ENCODE results near the gene DAW1.
"Not testable (repeated sequence)": the region's sequence is repeated elsewhere in the genome, so short reads cannot be mapped to it uniquely, and the experiment has no call there.

DAW1 gene

GRCh38 chr2:227839339-227840129 lies 31.9 kb upstream of the DAW1 start:
- not testable (repeated sequence) for H3K9ac ChIP-seq (ENCODE audit: low read length); H3K9me3 ChIP-seq (ENCODE audit: control insufficient read depth, low read depth, low read length); H3K4me1 ChIP-seq (ENCODE audit: control insufficient read depth, low read depth, low read length); H3K27ac ChIP-seq (ENCODE audit: low read length); H3K27me3 ChIP-seq (ENCODE audit: control insufficient read depth, insufficient read depth, low read length); H3K36me3 ChIP-seq (ENCODE audit: control insufficient read depth, low read depth, low read length); H3K4me3 ChIP-seq (ENCODE audit: low read length)

- H3K27me3 ChIP-seq (ENCODE audit: control insufficient read depth, insufficient read depth, low read length), result no peaks in the 10 kb centered on the region
- H3K9me3 ChIP-seq (ENCODE audit: control insufficient read depth, low read depth, low read length), result no peaks in the 10 kb centered on the region
- H3K9ac ChIP-seq (ENCODE audit: low read length), result no peak overlapping the region
- no peak overlapping the region for H3K27ac ChIP-seq (ENCODE audit: low read length)
- no peaks in the 10 kb centered on the region for H3K4me1 ChIP-seq (ENCODE audit: control insufficient read depth, low read depth, low read length)
- no peak overlapping the region for H3K4me3 ChIP-seq (ENCODE audit: low read length)
- no peaks in the 10 kb centered on the region for H3K36me3 ChIP-seq (ENCODE audit: control insufficient read depth, low read depth, low read length)
Measured at GRCh38 chr2:227846831-227847230, 24.6 kb upstream of the DAW1 start.

GRCh38 chr2:227848146-227848545 lies 23.3 kb upstream of the DAW1 start:
- no peak overlapping the region for H3K9ac ChIP-seq (ENCODE audit: low read length)

GRCh38 chr2:227848586-227848985 lies 22.8 kb upstream of the DAW1 start:
- no peak overlapping the region for H3K9ac ChIP-seq (ENCODE audit: low read length)

More at GRCh38 chr2:227848146-227848545, 23.3 kb upstream of the DAW1 start:
- no peak overlapping the region for H3K27ac ChIP-seq (ENCODE audit: low read length)
- H3K4me1 ChIP-seq (ENCODE audit: control insufficient read depth, low read depth, low read length), result no peaks in the 10 kb centered on the region
- H3K27me3 ChIP-seq (ENCODE audit: control insufficient read depth, insufficient read depth, low read length), result no peaks in the 10 kb centered on the region
- H3K4me3 ChIP-seq (ENCODE audit: low read length), result no peak overlapping the region
- no peaks in the 10 kb centered on the region for H3K36me3 ChIP-seq (ENCODE audit: control insufficient read depth, low read depth, low read length)
- no peaks in the 10 kb centered on the region for H3K9me3 ChIP-seq (ENCODE audit: control insufficient read depth, low read depth, low read length)

GRCh38 chr2:227849906-227850305 lies 21.5 kb upstream of the DAW1 start:
- no peak overlapping the region for H3K27ac ChIP-seq (ENCODE audit: low read length)
- no peak overlapping the region for H3K4me3 ChIP-seq (ENCODE audit: low read length)
- no peak overlapping the region for H3K9ac ChIP-seq (ENCODE audit: low read length)
- no peaks in the 10 kb centered on the region for H3K36me3 ChIP-seq (ENCODE audit: control insufficient read depth, low read depth, low read length)
- H3K27me3 ChIP-seq (ENCODE audit: control insufficient read depth, insufficient read depth, low read length), result no peaks in the 10 kb centered on the region
- H3K4me1 ChIP-seq (ENCODE audit: control insufficient read depth, low read depth, low read length), result no peaks in the 10 kb centered on the region
- no peaks in the 10 kb centered on the region for H3K9me3 ChIP-seq (ENCODE audit: control insufficient read depth, low read depth, low read length)

More at GRCh38 chr2:227848586-227848985, 22.8 kb upstream of the DAW1 start:
- H3K4me1 ChIP-seq (ENCODE audit: control insufficient read depth, low read depth, low read length), result no peaks in the 10 kb centered on the region
- no peak overlapping the region for H3K4me3 ChIP-seq (ENCODE audit: low read length)
- no peaks in the 10 kb centered on the region for H3K36me3 ChIP-seq (ENCODE audit: control insufficient read depth, low read depth, low read length)
- H3K27ac ChIP-seq (ENCODE audit: low read length), result no peak overlapping the region
- H3K9me3 ChIP-seq (ENCODE audit: control insufficient read depth, low read depth, low read length), result no peaks in the 10 kb centered on the region
- no peaks in the 10 kb centered on the region for H3K27me3 ChIP-seq (ENCODE audit: control insufficient read depth, insufficient read depth, low read length)

GRCh38 chr2:227853204-227853629 lies 18.2 kb upstream of the DAW1 start:
- Histone ChIP-seq H3K27ac (ENCODE audit: low read length) (no peak overlapping the region), H3K36me3 (ENCODE audit: control insufficient read depth, low read depth, low read length) (no peaks in the 10 kb centered on the region), H3K4me1 (ENCODE audit: control insufficient read depth, low read depth, low read length) (no peaks in the 10 kb centered on the region), H3K27me3 (ENCODE audit: control insufficient read depth, insufficient read depth, low read length) (no peaks in the 10 kb centered on the region), H3K9me3 (ENCODE audit: control insufficient read depth, low read depth, low read length) (no peaks in the 10 kb centered on the region), H3K9ac (ENCODE audit: low read length) (no peak overlapping the region), H3K4me3 (ENCODE audit: low read length) (no peak overlapping the region)

- no peaks in the 10 kb centered on the region for H3K4me1 ChIP-seq (ENCODE audit: control insufficient read depth, low read depth, low read length)
- H3K27me3 ChIP-seq (ENCODE audit: control insufficient read depth, insufficient read depth, low read length), result no peaks in the 10 kb centered on the region
- no peak overlapping the region for H3K27ac ChIP-seq (ENCODE audit: low read length)
- H3K4me3 ChIP-seq (ENCODE audit: low read length), result no peak overlapping the region
- no peaks in the 10 kb centered on the region for H3K9me3 ChIP-seq (ENCODE audit: control insufficient read depth, low read depth, low read length)
- no peaks in the 10 kb centered on the region for H3K36me3 ChIP-seq (ENCODE audit: control insufficient read depth, low read depth, low read length)
- no peak overlapping the region for H3K9ac ChIP-seq (ENCODE audit: low read length)
Measured at GRCh38 chr2:227853765-227854271, 17.6 kb upstream of the DAW1 start.

- Histone ChIP-seq H3K4me3 (ENCODE audit: low read length) (no peak overlapping the region), H3K27ac (ENCODE audit: low read length) (no peak overlapping the region), H3K27me3 (ENCODE audit: control insufficient read depth, insufficient read depth, low read length) (no peaks in the 10 kb centered on the region), H3K9ac (ENCODE audit: low read length) (no peak overlapping the region), H3K36me3 (ENCODE audit: control insufficient read depth, low read depth, low read length) (no peaks in the 10 kb centered on the region), H3K4me1 (ENCODE audit: control insufficient read depth, low read depth, low read length) (no peaks in the 10 kb centered on the region), H3K9me3 (ENCODE audit: control insufficient read depth, low read depth, low read length) (no peaks in the 10 kb centered on the region)
Measured at GRCh38 chr2:227855440-227855839, 16.0 kb upstream of the DAW1 start.

- H3K4me3 ChIP-seq (ENCODE audit: low read length), result no peak overlapping the region
- no peaks in the 10 kb centered on the region for H3K27me3 ChIP-seq (ENCODE audit: control insufficient read depth, insufficient read depth, low read length)
- no peak overlapping the region for H3K27ac ChIP-seq (ENCODE audit: low read length)
- no peak overlapping the region for H3K9ac ChIP-seq (ENCODE audit: low read length)
- H3K36me3 ChIP-seq (ENCODE audit: control insufficient read depth, low read depth, low read length), result no peaks in the 10 kb centered on the region
- H3K9me3 ChIP-seq (ENCODE audit: control insufficient read depth, low read depth, low read length), result no peaks in the 10 kb centered on the region
- no peaks in the 10 kb centered on the region for H3K4me1 ChIP-seq (ENCODE audit: control insufficient read depth, low read depth, low read length)
Measured at GRCh38 chr2:227856697-227857096, 14.7 kb upstream of the DAW1 start.

- no peaks in the 10 kb centered on the region for H3K9me3 ChIP-seq (ENCODE audit: control insufficient read depth, low read depth, low read length)
- H3K4me3 ChIP-seq (ENCODE audit: low read length), result no peak overlapping the region
- no peaks in the 10 kb centered on the region for H3K36me3 ChIP-seq (ENCODE audit: control insufficient read depth, low read depth, low read length)
- H3K4me1 ChIP-seq (ENCODE audit: control insufficient read depth, low read depth, low read length), result peaks cover 9% of the 10 kb centered on the region
- no peak overlapping the region for H3K27ac ChIP-seq (ENCODE audit: low read length)
- H3K27me3 ChIP-seq (ENCODE audit: control insufficient read depth, insufficient read depth, low read length), result no peaks in the 10 kb centered on the region
- no peak overlapping the region for H3K9ac ChIP-seq (ENCODE audit: low read length)
Measured at GRCh38 chr2:227860221-227860641, 11.2 kb upstream of the DAW1 start.

GRCh38 chr2:227861011-227861410 lies 10.4 kb upstream of the DAW1 start:
- no peak overlapping the region for H3K27ac ChIP-seq (ENCODE audit: low read length)
- no peaks in the 10 kb centered on the region for H3K27me3 ChIP-seq (ENCODE audit: control insufficient read depth, insufficient read depth, low read length)
- H3K9me3 ChIP-seq (ENCODE audit: control insufficient read depth, low read depth, low read length), result no peaks in the 10 kb centered on the region
- no peaks in the 10 kb centered on the region for H3K36me3 ChIP-seq (ENCODE audit: control insufficient read depth, low read depth, low read length)
- H3K4me3 ChIP-seq (ENCODE audit: low read length), result no peak overlapping the region
- peaks cover 9% of the 10 kb centered on the region for H3K4me1 ChIP-seq (ENCODE audit: control insufficient read depth, low read depth, low read length)
- H3K9ac ChIP-seq (ENCODE audit: low read length), result no peak overlapping the region

- H3K9me3 ChIP-seq (ENCODE audit: control insufficient read depth, low read depth, low read length), result no peaks in the 10 kb centered on the region
- no peak overlapping the region for H3K9ac ChIP-seq (ENCODE audit: low read length)
- H3K4me1 ChIP-seq (ENCODE audit: control insufficient read depth, low read depth, low read length), result peaks cover 9% of the 10 kb centered on the region
- H3K36me3 ChIP-seq (ENCODE audit: control insufficient read depth, low read depth, low read length), result no peaks in the 10 kb centered on the region
- no peak overlapping the region for H3K4me3 ChIP-seq (ENCODE audit: low read length)
- H3K27me3 ChIP-seq (ENCODE audit: control insufficient read depth, insufficient read depth, low read length), result no peaks in the 10 kb centered on the region
- no peak overlapping the region for H3K27ac ChIP-seq (ENCODE audit: low read length)
Measured at GRCh38 chr2:227862227-227862740, 9.1 kb upstream of the DAW1 start.
